Thymus (tissue), 11 donors: Measurements from ENCODE around the gene STOML3. TPM values are rescaled to one million over a fixed set of nuclear protein-coding genes. Genes with fewer than 3 reads are reported as not detected.

Source experiments
- DNase-seq, 9 donors: peaks; one replicate each; pipeline ENCODE4 v3.0.0-alpha.2; 2013; ENCODE audit warnings: low spot score in 9 of 9, low read depth in 6 of 9, missing footprints in 1 of 9
- H3K27ac ChIP-seq, 2 donors: one replicate each; pipeline ENCODE4 v1.5.1; 2013; ENCODE audit warnings: control low read depth in 1 of 2, low read depth in 1 of 2, low read length in 1 of 2, mild to moderate bottlenecking in 1 of 2, moderate library complexity in 1 of 2
- H3K27me3 ChIP-seq, 2 donors: one replicate each; pipeline ENCODE4 v1.5.1; 2013; ENCODE audit warnings: low read length in 1 of 2; ENCODE audit not compliant: control insufficient read depth in 2 of 2, insufficient read depth in 1 of 2
- H3K36me3 ChIP-seq, 2 donors: one replicate each; pipeline ENCODE4 v1.5.1; 2013; ENCODE audit warnings: low read length in 1 of 2, mild to moderate bottlenecking in 1 of 2, moderate library complexity in 1 of 2; ENCODE audit not compliant: control insufficient read depth in 2 of 2, insufficient read depth in 2 of 2
- H3K4me1 ChIP-seq, 2 donors: one replicate each; pipeline ENCODE4 v1.5.1; 2013; ENCODE audit warnings: low read length in 2 of 2; ENCODE audit not compliant: control insufficient read depth in 2 of 2, insufficient read depth in 2 of 2
- H3K4me3 ChIP-seq, 2 donors: one replicate each; pipeline ENCODE4 v1.5.1; 2013; ENCODE audit warnings: low read length in 2 of 2, control low read depth in 1 of 2, mild to moderate bottlenecking in 1 of 2
- H3K9me3 ChIP-seq, 2 donors: one replicate each; pipeline ENCODE4 v1.5.1; 2013; ENCODE audit warnings: low read length in 1 of 2, mild to moderate bottlenecking in 1 of 2; ENCODE audit not compliant: control insufficient read depth in 2 of 2, insufficient read depth in 1 of 2
- WGBS: extraction: QIAGEN DNeasy Blood & Tissue Kit; methylation state at CpG from one replicate; pipeline ENCODE4 v1.1.7; 2013; 5-methylcytosine and 5-hydroxymethylcytosine counted together
- polyA plus RNA-seq: library from polyadenylated mRNA; stranded (reverse); fragments of 200-250 nt; gene quantifications from one replicate; pipeline ENCODE4 v1.2.3, GENCODE V29; 2013
- total RNA-seq: library from RNA; stranded (reverse); fragments of 120-200 nt; gene quantifications from one replicate; pipeline ENCODE4 v1.2.4, GENCODE V29; 2013
- donor health status: healthy.

Gene STOML3
- total and polyA plus RNA-seq, 2 donors, result 0.05 to 0.23 TPM

DNA sequence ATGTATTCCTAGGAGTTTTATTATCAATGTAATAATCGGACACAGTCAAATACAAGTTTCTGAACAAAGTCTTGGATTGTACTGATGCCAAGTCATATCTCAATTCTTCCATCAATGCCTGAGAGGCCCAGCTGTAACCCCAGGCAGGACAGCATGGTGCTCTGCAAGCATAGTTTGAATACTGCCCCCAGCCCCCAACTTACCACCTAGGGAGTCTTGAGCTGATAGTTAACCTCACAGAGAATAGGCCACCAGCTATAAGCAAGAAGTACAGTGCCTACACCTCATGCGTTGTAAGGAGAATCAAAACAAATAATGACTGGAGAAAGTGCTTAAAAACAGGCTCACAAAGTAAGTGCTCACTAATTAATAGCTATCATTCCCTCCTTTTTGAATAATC, 44.6 kb upstream of the STOML3 start:
- peaks cover 5 to 7% of the 10 kb centered on the region in 2 donors for H3K4me1 ChIP-seq
- WGBS, result 91% methylated on average over 2 of the region's 2 CpGs
- no peaks in the 10 kb centered on the region for H3K27me3 ChIP-seq

DNA sequence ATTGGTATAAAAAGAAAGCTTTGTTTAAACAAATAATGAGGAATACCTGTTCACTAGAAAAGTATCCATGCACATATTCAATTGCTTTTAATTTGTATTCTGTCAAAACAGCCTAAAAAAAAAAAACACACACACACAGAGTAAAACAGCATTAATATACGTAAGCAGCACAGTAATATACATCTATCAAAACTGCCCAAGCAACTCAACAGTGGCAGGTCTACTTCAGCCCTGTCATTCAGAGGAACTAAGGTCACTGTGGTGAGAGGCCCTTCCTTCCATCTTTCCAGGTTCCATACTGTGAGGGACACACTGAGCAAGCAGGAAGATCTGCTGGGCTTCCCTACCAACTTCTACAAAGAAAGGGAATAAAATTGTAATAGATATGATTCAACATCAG, 43.5 kb upstream of the STOML3 start:
- H3K27ac ChIP-seq, result no peak overlapping the region
- peaks cover 0 to 6% of the 10 kb centered on the region in 2 donors for H3K36me3 ChIP-seq
- 98% methylated on average over 1 of the region's 1 CpG for WGBS
- H3K27me3 ChIP-seq, result no peaks in the 10 kb centered on the region
- H3K4me1 ChIP-seq, result peaks cover 4 to 7% of the 10 kb centered on the region in 2 donors
- DNase-seq, result no peak
- no peaks in the 10 kb centered on the region for H3K9me3 ChIP-seq
- no peak overlapping the region for H3K4me3 ChIP-seq

More for the DNA sequence above, 44.6 kb upstream of the STOML3 start:
- Histone ChIP-seq H3K36me3 (peaks cover 0 to 6% of the 10 kb centered on the region in 2 donors), H3K4me3 (peak overlapping the region in 1 of 2 donors; percentile 93), H3K9me3 (no peaks in the 10 kb centered on the region), H3K27ac (no peak overlapping the region)
- no peak for DNase-seq

DNA sequence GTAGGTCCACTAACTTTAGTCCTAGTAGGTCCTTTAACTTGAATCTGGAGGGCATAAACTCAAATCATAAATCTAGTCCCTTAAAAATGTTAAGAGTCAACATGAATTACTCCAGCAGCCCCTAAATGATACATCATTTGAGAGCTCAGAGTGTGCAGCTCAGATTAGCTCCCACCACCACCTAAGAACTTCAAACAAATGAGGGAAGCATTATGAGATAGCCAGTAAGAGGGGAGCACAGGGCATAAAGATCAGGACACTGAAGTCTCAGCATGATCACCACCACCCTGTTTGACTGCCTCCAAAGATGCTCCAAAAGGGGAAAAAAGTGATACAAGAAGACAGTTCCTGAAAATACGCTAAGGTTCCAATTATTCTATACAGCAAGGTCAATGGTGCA, 41.5 kb upstream of the STOML3 start:
- Histone ChIP-seq H3K27ac (no peak overlapping the region), H3K4me3 (no peak overlapping the region), H3K9me3 (no peaks in the 10 kb centered on the region), H3K36me3 (peaks cover 0 to 19% of the 10 kb centered on the region in 2 donors), H3K4me1 (peaks cover 3 to 7% of the 10 kb centered on the region in 2 donors), H3K27me3 (no peaks in the 10 kb centered on the region)
- DNase-seq, result no peak
- WGBS, result 96% methylated on average over 1 of the region's 1 CpG

DNA sequence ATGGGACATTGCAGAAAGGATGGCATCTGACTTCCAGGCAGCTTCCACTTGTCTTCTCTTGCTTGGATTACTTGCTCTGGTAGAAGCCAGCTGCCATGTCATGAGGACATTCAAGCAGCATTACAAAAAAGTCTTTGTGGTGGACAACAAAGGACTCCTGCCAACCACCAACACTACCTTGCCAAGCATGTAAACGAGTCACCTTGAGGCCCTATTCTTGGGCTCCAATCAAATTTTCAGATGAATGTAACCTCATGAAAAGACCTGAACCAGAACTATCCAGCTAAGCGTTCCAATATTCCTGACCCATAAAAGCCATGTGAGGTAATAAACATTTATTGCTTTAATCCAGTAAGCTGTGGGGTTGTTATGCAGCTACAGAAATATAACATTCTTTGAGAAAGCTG, 34.8 kb upstream of the STOML3 start:
- DNase-seq, result no peak
- 97% methylated on average over 2 of the region's 2 CpGs for WGBS
- peaks cover 18 to 61% of the 10 kb centered on the region in 2 donors for H3K36me3 ChIP-seq
- no peak overlapping the region for H3K4me3 ChIP-seq
- no peaks in the 10 kb centered on the region for H3K9me3 ChIP-seq
- no peaks in the 10 kb centered on the region for H3K27me3 ChIP-seq
- H3K27ac ChIP-seq, result no peak overlapping the region
- no peaks in the 10 kb centered on the region for H3K4me1 ChIP-seq

DNA sequence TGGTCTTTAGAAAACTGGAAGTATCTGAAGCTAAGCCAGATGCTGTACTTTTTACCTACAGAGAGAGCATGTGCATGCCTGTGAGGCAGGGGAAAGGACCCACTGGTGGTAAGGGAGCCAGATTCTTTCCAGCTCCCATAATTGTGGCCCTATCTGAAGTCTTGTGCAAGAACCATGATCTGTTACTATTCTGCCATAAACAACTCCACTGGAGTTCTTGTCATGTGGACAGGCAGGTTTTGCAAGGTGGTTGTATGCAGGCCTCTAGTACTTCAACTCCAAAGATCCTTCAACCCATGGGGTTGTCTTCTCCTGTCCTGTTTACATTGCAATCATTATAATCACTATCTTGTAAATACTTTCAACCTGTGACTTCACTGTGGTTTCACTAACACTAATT, 33.1 kb upstream of the STOML3 start:
- no peak for DNase-seq
- no peaks in the 10 kb centered on the region for H3K4me1 ChIP-seq
- peaks cover 18 to 61% of the 10 kb centered on the region in 2 donors for H3K36me3 ChIP-seq
- no peaks in the 10 kb centered on the region for H3K27me3 ChIP-seq
- H3K4me3 ChIP-seq, result no peak overlapping the region
- no peak overlapping the region for H3K27ac ChIP-seq
- no peaks in the 10 kb centered on the region for H3K9me3 ChIP-seq

DNA sequence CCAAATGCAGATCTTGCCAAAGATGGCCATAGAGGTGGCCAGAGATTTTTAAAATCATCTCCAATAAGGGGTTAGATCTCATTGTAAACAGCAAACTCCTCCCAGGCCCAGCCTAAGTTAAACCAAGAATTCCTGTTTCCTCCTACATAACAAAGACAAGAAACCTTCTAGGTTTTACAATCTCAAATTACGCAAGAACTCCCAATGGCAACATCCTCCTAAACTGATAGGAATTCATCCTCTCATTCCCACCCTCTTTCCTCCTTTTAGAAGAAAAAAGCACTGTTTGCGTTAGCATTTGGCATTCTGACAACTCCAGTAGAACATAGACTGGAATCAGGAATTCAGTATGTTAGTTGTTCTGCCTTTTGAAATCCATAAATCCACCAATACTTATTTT, 32.7 kb upstream of the STOML3 start:
- 98% methylated on average over 2 of the region's 2 CpGs for WGBS
- H3K27ac ChIP-seq, result no peak overlapping the region

DNA sequence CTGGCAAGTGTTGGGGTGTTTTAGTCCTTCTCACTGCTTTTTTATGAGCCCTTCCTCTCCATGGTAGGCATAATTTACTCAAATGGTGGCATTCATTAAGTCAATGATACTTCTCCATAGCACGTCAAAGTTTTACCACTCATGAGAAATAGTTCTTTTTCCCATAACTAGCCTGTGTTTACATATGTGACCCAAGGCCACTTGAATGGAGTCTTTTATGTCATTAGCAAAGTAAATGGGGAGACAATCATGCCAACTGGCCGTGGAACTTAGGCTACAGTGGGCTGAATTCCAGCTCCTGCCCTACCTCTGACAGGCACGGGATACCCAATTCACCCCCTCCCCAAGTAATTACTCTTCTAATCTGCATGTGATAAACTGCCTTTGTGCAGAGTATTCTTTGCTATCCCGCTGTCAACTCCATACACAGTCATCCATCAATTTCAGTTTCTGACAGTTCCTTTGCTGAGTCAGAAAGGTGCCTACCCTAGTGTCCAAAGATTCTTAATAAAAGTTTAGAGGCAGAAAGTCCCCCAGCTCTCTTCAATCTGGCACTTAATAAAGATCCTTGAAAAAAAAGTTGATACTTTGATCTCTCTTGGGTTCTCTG, 30.3 kb upstream of the STOML3 start:
- H3K4me3 ChIP-seq, result no peak overlapping the region
- WGBS, result 96% methylated on average over 4 of the region's 4 CpGs
- no peaks in the 10 kb centered on the region for H3K27me3 ChIP-seq
- DNase-seq, result no peak
- no peaks in the 10 kb centered on the region for H3K4me1 ChIP-seq
- no peak overlapping the region for H3K27ac ChIP-seq
- H3K36me3 ChIP-seq, result peaks cover 25 to 56% of the 10 kb centered on the region in 2 donors
- no peaks in the 10 kb centered on the region for H3K9me3 ChIP-seq

More for the DNA sequence above, 32.7 kb upstream of the STOML3 start:
- Histone ChIP-seq H3K36me3 (peaks cover 18 to 58% of the 10 kb centered on the region in 2 donors), H3K27me3 (no peaks in the 10 kb centered on the region), H3K4me3 (no peak overlapping the region), H3K9me3 (no peaks in the 10 kb centered on the region), H3K4me1 (no peaks in the 10 kb centered on the region)
- DNase-seq, result no peak

DNA sequence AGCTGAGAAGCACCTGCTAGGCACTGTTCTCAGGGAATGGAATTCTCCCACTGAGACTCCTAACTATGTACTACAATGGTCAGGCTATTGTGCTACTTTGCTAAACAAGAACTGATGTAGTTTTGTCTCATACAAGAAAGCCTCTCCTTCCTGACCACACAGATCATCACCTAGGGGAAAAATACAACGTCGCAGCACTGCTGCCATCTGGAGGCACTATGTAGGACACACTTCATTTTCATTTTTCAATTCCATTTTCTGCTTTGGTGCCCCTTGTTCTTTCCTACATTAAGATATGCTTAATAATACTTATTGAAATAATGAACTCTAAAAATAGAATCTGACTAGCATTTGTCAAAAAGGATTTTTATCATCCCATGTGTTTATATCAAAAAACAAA, 26.2 kb upstream of the STOML3 start:
- peaks cover 41 to 56% of the 10 kb centered on the region in 2 donors for H3K36me3 ChIP-seq
- WGBS, result 28% methylated on average over 2 of the region's 2 CpGs

DNA sequence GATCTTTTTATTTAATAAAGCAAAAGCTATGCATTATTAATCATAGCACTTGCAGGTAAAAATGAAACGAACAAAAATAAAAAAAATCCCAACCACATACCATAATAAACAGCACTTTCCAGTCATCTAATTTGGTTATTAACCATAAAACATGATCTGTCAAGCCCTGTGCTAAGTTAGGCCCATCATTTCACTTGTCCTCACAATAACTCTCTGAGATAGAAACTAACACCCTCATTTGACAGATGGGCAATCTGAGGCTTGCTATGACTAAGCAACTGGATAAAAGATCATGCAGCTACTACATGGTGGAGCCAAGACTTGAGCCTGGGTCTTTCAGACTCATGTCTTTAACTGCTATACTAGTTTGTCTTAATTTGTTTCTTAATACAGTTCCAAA, 25.5 kb upstream of the STOML3 start:
- no peaks in the 10 kb centered on the region for H3K4me1 ChIP-seq
- no peaks in the 10 kb centered on the region for H3K9me3 ChIP-seq
- 86% methylated on average over 1 of the region's 1 CpG for WGBS
- peaks cover 43 to 55% of the 10 kb centered on the region in 2 donors for H3K36me3 ChIP-seq
- DNase-seq, result no peak
- H3K4me3 ChIP-seq, result no peak overlapping the region
- no peak overlapping the region for H3K27ac ChIP-seq
- H3K27me3 ChIP-seq, result no peaks in the 10 kb centered on the region

More for the DNA sequence above, 26.2 kb upstream of the STOML3 start:
- no peaks in the 10 kb centered on the region for H3K27me3 ChIP-seq
- no peak overlapping the region for H3K27ac ChIP-seq
- peak in 2 of 9 donors; percentile 8 to 34 for DNase-seq
- no peaks in the 10 kb centered on the region for H3K9me3 ChIP-seq
- no peak overlapping the region for H3K4me3 ChIP-seq
- no peaks in the 10 kb centered on the region for H3K4me1 ChIP-seq
